OCI-LY7 (cell line): ENCODE measurements around the gene MROH7. TPM values are rescaled to one million over a fixed set of nuclear protein-coding genes. Genes with fewer than 3 reads are reported as not detected.

Experiments used
- BruUV-seq: library from RNA; stranded (reverse); fragments of 400-500 nt; replicated peaks from 2 replicates; lab custom pipeline; 2021; lab: Mats Ljungman, UMichigan
- CTCF ChIA-PET: fragments of 300-600 bp; sonication (Branson Sonifier 250); formaldehyde crosslinking; loops from one replicate; lab custom pipeline; 2022; ENCODE audit warnings: antibody characterized with exemption; ENCODE audit not compliant: unreplicated experiment; lab: Charles Lee
- POLR2A ChIA-PET: fragments of 300-600 bp; sonication (Branson Sonifier 250); formaldehyde crosslinking; loops from one replicate; lab custom pipeline; 2022; ENCODE audit warnings: antibody characterized with exemption; lab: Charles Lee
- DNase-seq: peaks from one replicate; pipeline ENCODE4 v3.0.0-alpha.2; 2015; ENCODE audit warnings: low spot score
- H2AFZ ChIP-seq: fragments of 200-600 bp; sonication (generic), shearing (Covaris generic); 2 replicates; pipeline ENCODE4 v1.6.1; 2014; ENCODE audit warnings: mild to moderate bottlenecking, antibody characterized with exemption, low read length, moderate library complexity
- H3K27ac ChIP-seq: fragments of 200-600 bp; sonication (generic); 2 replicates; pipeline ENCODE4 v1.5.1; 2014; ENCODE audit warnings: mixed run types, low read depth, mild to moderate bottlenecking, moderate library complexity, low read length, inconsistent platforms; ENCODE audit not compliant: poor library complexity, severe bottlenecking
- H3K36me3 ChIP-seq: fragments of 200-600 bp; sonication (generic); 2 replicates; pipeline ENCODE4 v1.6.1; 2014; ENCODE audit warnings: mild to moderate bottlenecking, antibody characterized with exemption, low read length, moderate library complexity, mixed read lengths; ENCODE audit not compliant: insufficient read depth
- H3K4me1 ChIP-seq: fragments of 200-600 bp; sonication (generic); 2 replicates; pipeline ENCODE4 v1.5.1; 2014; ENCODE audit warnings: mild to moderate bottlenecking, low read length; ENCODE audit not compliant: insufficient read depth, poor library complexity, severe bottlenecking
- H3K4me2 ChIP-seq: fragments of 200-600 bp; sonication (generic); 2 replicates; pipeline ENCODE4 v1.6.1; 2014; ENCODE audit warnings: mild to moderate bottlenecking, low read length
- H3K4me3 ChIP-seq: fragments of 200-600 bp; sonication (generic); 2 replicates; pipeline ENCODE4 v1.5.1; 2014; ENCODE audit warnings: mild to moderate bottlenecking, low read depth, low read length; ENCODE audit not compliant: poor library complexity, severe bottlenecking
- H3K79me2 ChIP-seq: fragments of 200-600 bp; sonication (generic); 2 replicates; pipeline ENCODE4 v1.6.1; 2016; ENCODE audit warnings: low read depth, mild to moderate bottlenecking, low read length, moderate library complexity, mixed read lengths; ENCODE audit not compliant: insufficient read depth
- H3K9me2 ChIP-seq: fragments of 200-600 bp; sonication (generic); 2 replicates; pipeline ENCODE4 v1.6.1; 2016; ENCODE audit warnings: mild to moderate bottlenecking, low read length, mixed read lengths; ENCODE audit not compliant: insufficient read depth
- H3K9me3 ChIP-seq: fragments of 200-600 bp; sonication (generic); 2 replicates; pipeline ENCODE4 v1.6.1; 2014; ENCODE audit warnings: mild to moderate bottlenecking, mixed run types, low read length, mixed read lengths
- H4K20me1 ChIP-seq: fragments of 200-600 bp; sonication (generic); 2 replicates; pipeline ENCODE4 v1.6.1; 2014; ENCODE audit warnings: mild to moderate bottlenecking, antibody characterized with exemption, low read length, moderate library complexity, mixed read lengths; ENCODE audit not compliant: insufficient read depth
- EZH2phosphoT487 ChIP-seq: fragments of 200-600 bp; sonication (generic); IDR thresholded peaks from 2 replicates; pipeline ENCODE4 v1.6.1; 2018; ENCODE audit warnings: low read depth, borderline replicate concordance, mild to moderate bottlenecking, mixed run types, antibody characterized with exemption, low read length, moderate library complexity, mixed read lengths
- intact Hi-C: fragments of 100-400 bp; cut with micrococcal nuclease; formaldehyde crosslinking; loops from one replicate; pipeline ENCODE4 v1.10.0; 2022; ENCODE audit not compliant: unreplicated experiment
- total RNA-seq, 2 experiments: library from RNA; depleted of rRNA in 1 of 2; stranded (reverse); fragments of >200 nt in 1 of 2; shearing (Covaris generic) in 1 of 2; gene quantifications; 2 replicates each; pipeline ENCODE4 v1.2.3, GENCODE V29; 2014 to 2022
- TF ChIP-seq, protein P1 (sequence below): fragments of 200-600 bp; sonication (generic); conservative IDR thresholded peaks from 2 replicates; pipeline ENCODE4 v1.5.1; 2014; ENCODE audit warnings: mild to moderate bottlenecking, antibody characterized with exemption, low read length, moderate library complexity, mixed read lengths

The MROH7 gene
- total RNA-seq, 2 experiments from 2014 or later, result not detected

DNA sequence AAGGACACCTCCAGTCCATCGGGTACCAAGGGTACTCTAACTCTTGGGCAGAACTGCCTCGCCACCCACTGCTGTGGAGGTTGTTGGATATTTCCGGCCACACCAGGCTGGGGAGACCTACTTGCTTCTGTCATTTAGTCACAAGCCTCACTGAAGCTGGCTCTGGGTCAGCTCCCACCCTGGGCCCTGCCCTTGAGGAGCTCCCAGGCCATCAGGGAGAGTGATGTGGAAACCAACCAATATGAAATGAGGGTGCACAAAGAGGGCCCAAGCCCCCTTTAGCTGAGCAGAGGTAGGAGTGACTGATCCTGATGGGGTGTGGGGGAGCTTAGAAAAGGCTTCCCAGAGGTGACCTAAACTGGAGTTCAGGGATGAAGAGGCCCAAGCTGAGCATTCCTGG lies 103.1 kb downstream of the MROH7 start:
- intact Hi-C loops, result no loop called here
- Histone ChIP-seq H2AFZ (no peak overlapping the region), H3K9me2 (no peaks in the 10 kb centered on the region), H3K9me3 (no peaks in the 10 kb centered on the region), H3K4me1 (no peaks in the 10 kb centered on the region), H3K27ac (no peak overlapping the region), H3K4me2 (no peak overlapping the region), H4K20me1 (no peaks in the 10 kb centered on the region; the same call in 1 of the 2 replicates), H3K4me3 (no peak overlapping the region), H3K36me3 (peaks cover 42% of the 10 kb centered on the region), H3K79me2 (no peaks in the 10 kb centered on the region)
- CTCF ChIA-PET, result no interaction called here
- POLR2A ChIA-PET, result no interaction called here
- no TSS peak for BruUV-seq
- TF ChIP-seq, protein P1, sequence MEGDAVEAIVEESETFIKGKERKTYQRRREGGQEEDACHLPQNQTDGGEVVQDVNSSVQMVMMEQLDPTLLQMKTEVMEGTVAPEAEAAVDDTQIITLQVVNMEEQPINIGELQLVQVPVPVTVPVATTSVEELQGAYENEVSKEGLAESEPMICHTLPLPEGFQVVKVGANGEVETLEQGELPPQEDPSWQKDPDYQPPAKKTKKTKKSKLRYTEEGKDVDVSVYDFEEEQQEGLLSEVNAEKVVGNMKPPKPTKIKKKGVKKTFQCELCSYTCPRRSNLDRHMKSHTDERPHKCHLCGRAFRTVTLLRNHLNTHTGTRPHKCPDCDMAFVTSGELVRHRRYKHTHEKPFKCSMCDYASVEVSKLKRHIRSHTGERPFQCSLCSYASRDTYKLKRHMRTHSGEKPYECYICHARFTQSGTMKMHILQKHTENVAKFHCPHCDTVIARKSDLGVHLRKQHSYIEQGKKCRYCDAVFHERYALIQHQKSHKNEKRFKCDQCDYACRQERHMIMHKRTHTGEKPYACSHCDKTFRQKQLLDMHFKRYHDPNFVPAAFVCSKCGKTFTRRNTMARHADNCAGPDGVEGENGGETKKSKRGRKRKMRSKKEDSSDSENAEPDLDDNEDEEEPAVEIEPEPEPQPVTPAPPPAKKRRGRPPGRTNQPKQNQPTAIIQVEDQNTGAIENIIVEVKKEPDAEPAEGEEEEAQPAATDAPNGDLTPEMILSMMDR, result no peak
- TF ChIP-seq EZH2phosphoT487, result no peak
- no peak for DNase-seq

DNA sequence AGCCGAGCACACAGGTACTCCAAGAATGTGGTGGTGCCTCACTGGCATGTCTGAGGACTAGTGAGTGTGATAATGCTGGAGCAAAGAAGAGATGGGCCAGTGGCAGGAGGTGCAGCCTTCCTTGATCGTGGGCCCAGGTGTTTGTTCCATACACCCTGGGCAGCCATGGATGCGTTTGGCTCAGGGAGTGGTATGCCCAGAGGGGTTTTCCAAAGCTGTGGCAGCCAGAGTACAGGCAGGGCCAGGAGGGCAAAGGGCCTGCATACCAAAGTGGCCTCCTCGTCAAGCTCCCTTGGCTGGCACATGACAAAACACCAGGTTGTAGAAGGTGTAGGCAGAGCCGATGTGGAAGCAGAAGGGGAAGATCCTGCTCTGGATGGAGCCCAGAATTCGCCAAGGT lies 103.7 kb downstream of the MROH7 start:
- Histone ChIP-seq H3K4me1 (no peaks in the 10 kb centered on the region), H2AFZ (no peak overlapping the region), H3K79me2 (no peaks in the 10 kb centered on the region), H3K36me3 (peaks cover 36% of the 10 kb centered on the region), H3K27ac (no peak overlapping the region), H4K20me1 (no peaks in the 10 kb centered on the region; the same call in 1 of the 2 replicates), H3K4me3 (no peak overlapping the region), H3K9me3 (no peaks in the 10 kb centered on the region), H3K4me2 (no peak overlapping the region), H3K9me2 (no peaks in the 10 kb centered on the region)
- TF ChIP-seq, protein P1, result no peak
- no peak for TF ChIP-seq EZH2phosphoT487
- ChIA-PET POLR2A (no interaction called here), CTCF (no interaction called here)
- intact Hi-C loops, result no loop called here
- BruUV-seq, result no TSS peak
- no peak for DNase-seq

DNA sequence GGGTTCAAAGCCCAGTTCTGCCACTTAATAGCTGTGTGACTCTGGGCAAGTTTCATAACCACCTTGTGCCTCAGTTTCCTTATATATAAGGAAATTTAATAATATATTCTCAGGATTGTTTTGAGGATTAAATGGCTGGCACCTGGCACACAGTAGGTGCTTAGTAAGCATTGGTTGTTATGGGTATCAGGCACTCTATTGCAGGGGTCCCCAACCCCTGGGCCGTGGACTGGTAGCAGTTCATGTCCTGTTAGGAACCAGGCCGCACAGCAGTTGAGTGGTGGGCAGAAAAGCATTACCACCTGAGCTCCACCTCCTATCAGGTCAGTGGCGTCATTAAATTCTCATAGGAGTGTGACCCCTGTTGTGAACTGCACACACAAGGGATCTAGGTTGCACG lies 104.3 kb downstream of the MROH7 start:
- no peak overlapping the region for H3K4me3 ChIP-seq
- H3K27ac ChIP-seq, result no peak overlapping the region
- no peak for DNase-seq
- no peaks in the 10 kb centered on the region for H3K79me2 ChIP-seq
- TF ChIP-seq, protein P1, result no peak
- no peak for TF ChIP-seq EZH2phosphoT487
- no peaks in the 10 kb centered on the region for H3K9me2 ChIP-seq
- BruUV-seq, result no TSS peak
- H3K9me3 ChIP-seq, result no peaks in the 10 kb centered on the region
- no peak overlapping the region for H2AFZ ChIP-seq
- peaks cover 30% of the 10 kb centered on the region for H3K36me3 ChIP-seq
- H4K20me1 ChIP-seq, result no peaks in the 10 kb centered on the region; the same call in 1 of the 2 replicates
- H3K4me1 ChIP-seq, result no peaks in the 10 kb centered on the region
- intact Hi-C loops, result no loop called here
- CTCF ChIA-PET, result no interaction called here
- no peak overlapping the region for H3K4me2 ChIP-seq
- POLR2A ChIA-PET, result no interaction called here
